GM12873 (cell line): Measurements from ENCODE around the gene STAP2.

ENCODE experiments used
- CTCF ChIP-seq: IDR thresholded peaks from 2 replicates; pipeline ENCODE4 v1.5.1; 2012; ENCODE audit warnings: low read depth, mild to moderate bottlenecking, moderate library complexity, low read length, control low read depth; ENCODE audit not compliant: insufficient read depth; ENCODE audit errors: missing control alignments

Gene STAP2

GRCh38 chr19:4358709-4359626, 20.3 kb upstream of the STAP2 start:
- TF ChIP-seq CTCF: no peak

GRCh38 chr19:4357921-4358326, 19.3 kb upstream of the STAP2 start:
- TF ChIP-seq CTCF: no peak

GRCh38 chr19:4357095-4357797, 18.6 kb upstream of the STAP2 start:
- no peak for TF ChIP-seq CTCF

DNA sequence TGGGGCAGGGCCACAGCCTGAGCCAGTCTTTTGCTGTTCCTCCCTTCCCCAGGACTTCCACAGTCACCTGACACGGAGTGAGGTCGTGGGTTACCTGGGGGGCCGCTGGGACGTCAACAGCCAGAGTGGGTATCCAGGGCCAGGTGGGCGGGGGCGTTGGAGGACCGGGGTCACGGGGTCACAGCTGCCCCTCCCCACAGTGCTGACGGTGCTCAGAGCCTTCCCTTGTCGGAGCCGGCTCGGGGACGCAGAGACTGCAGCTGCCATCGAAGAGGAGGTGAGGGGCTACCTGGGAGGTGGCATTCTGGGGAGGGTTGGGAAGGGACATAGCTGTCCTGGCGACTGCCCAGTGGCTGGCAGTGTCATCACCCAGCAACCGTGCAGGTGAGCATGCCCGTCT, 16.3 kb upstream of the STAP2 start:
- TF ChIP-seq CTCF: no peak

DNA sequence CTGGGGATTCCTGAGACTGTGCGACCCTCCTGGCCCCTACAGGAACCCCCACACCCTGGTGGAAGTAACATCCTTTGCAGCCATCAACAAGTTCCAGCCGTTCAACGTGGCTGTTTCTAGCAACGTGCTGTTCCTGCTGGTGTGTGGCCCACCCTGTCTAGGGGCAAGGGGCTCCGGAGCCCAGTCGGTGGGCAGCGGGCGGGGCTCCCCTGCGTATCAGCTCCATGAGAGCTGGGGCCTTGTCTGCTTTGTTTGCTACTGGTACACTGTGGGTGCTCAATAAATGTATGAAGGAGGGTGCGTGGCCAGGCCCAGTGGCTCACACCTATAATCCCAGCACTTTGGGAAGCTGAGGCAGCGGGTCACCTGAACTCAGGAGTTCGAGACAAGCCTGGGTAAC, 15.7 kb upstream of the STAP2 start:
- no peak for TF ChIP-seq CTCF

GRCh38 chr19:4352701-4353121, 14.1 kb upstream of the STAP2 start:
- TF ChIP-seq CTCF: peak; percentile 79

- TF ChIP-seq CTCF: no peak
These were observed 12.1 kb upstream of the STAP2 start for GRCh38 chr19:4350726-4351125.
